Nephron progenitor cell (in vitro differentiated cells): Measurements from ENCODE around the gene C5orf63.

Source experiments
- DNase-seq: peaks from one replicate; pipeline ENCODE4 v3.0.0; 2021
- H3K27ac Mint-ChIP-seq: 2 replicates; pipeline ENCODE4 v1.8.0; 2021; ENCODE audit warnings: mild to moderate bottlenecking, moderate library complexity, mixed read lengths
- H3K27me3 Mint-ChIP-seq: 2 replicates; pipeline ENCODE4 v1.8.0; 2021; ENCODE audit warnings: mild to moderate bottlenecking, low read depth, mixed read lengths; ENCODE audit not compliant: poor library complexity
- H3K36me3 Mint-ChIP-seq: 2 replicates; pipeline ENCODE4 v1.8.0; 2021; ENCODE audit warnings: low read depth, mixed read lengths
- H3K4me1 Mint-ChIP-seq: 2 replicates; pipeline ENCODE4 v1.8.0; 2021; ENCODE audit warnings: mixed read lengths
- H3K4me3 Mint-ChIP-seq: 2 replicates; pipeline ENCODE4 v1.8.0; 2021; ENCODE audit warnings: mild to moderate bottlenecking, moderate library complexity, mixed read lengths
- H3K9me3 Mint-ChIP-seq: 2 replicates; pipeline ENCODE4 v1.8.0; 2021; ENCODE audit warnings: mild to moderate bottlenecking, moderate library complexity, mixed read lengths
- TF ChIP-seq, protein P1 (sequence below): fragments of 200-600 bp; sonication (generic); IDR thresholded peaks from 2 replicates; pipeline ENCODE4 v1.5.0; 2021; ENCODE audit warnings: antibody characterized with exemption

C5orf63 gene

DNA sequence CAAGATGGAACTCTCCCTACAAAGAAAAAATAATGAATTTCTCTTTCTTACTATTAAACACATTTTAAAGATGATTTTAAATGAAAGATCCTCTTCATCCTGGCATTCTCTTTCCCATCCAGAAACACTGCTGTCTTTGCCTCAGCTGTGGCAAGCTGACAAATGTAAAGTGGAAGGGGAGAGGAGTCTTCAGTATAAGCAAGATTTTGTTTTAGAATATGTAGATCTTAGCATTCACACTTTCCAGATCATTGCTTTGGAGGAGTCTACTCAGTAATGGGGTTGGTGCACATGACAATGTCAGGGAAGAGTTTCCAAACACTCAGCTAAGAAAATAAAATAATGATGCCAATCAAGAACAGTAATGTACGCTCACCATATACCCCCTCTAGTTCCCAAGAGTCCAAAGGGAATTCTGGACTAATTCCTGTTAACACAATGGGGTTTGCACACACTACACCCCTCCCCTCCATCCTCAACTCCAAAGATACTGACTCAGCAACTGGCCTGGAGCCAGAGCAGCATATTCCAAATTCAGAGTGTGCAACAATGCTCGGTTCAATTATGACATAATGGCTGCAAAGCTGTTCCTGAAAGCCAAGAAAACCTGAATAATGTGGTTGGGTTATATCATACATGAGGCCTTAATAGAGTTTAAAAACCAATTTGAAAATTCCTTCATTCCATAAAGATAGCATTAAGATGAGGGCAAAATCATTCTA lies 4.6 kb downstream of the C5orf63 start:
- Mint-ChIP-seq H3K27me3 (no peaks in the 10 kb centered on the region), H3K4me1 (no peaks in the 10 kb centered on the region), H3K27ac (no peak overlapping the region), H3K9me3 (peaks cover 4% of the 10 kb centered on the region), H3K36me3 (no peaks in the 10 kb centered on the region), H3K4me3 (no peak overlapping the region)
- TF ChIP-seq, protein P1, sequence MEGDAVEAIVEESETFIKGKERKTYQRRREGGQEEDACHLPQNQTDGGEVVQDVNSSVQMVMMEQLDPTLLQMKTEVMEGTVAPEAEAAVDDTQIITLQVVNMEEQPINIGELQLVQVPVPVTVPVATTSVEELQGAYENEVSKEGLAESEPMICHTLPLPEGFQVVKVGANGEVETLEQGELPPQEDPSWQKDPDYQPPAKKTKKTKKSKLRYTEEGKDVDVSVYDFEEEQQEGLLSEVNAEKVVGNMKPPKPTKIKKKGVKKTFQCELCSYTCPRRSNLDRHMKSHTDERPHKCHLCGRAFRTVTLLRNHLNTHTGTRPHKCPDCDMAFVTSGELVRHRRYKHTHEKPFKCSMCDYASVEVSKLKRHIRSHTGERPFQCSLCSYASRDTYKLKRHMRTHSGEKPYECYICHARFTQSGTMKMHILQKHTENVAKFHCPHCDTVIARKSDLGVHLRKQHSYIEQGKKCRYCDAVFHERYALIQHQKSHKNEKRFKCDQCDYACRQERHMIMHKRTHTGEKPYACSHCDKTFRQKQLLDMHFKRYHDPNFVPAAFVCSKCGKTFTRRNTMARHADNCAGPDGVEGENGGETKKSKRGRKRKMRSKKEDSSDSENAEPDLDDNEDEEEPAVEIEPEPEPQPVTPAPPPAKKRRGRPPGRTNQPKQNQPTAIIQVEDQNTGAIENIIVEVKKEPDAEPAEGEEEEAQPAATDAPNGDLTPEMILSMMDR = no peak
- DNase-seq = no peak

DNA sequence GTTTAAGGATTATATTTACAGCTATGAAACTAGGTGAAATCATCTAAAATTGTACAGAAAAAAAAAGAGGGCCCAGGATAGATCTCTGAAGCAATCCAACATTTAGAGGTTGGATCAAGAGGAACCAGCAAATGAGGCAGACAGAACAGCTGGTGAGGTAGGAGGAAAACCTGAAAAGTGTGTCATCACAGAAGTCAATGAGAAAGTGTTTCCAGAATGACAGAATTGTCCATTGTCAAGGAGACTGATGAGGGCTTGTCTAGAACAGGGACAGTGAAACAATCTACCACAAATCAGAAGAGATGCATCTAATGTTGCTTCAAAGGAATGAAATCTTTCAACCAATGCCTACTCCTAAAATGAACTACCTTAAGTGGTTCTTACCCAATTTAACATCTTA lies 6.6 kb downstream of the C5orf63 start:
- no peak overlapping the region for H3K4me3 Mint-ChIP-seq
- H3K27me3 Mint-ChIP-seq = no peaks in the 10 kb centered on the region
- no peaks in the 10 kb centered on the region for H3K36me3 Mint-ChIP-seq

DNA sequence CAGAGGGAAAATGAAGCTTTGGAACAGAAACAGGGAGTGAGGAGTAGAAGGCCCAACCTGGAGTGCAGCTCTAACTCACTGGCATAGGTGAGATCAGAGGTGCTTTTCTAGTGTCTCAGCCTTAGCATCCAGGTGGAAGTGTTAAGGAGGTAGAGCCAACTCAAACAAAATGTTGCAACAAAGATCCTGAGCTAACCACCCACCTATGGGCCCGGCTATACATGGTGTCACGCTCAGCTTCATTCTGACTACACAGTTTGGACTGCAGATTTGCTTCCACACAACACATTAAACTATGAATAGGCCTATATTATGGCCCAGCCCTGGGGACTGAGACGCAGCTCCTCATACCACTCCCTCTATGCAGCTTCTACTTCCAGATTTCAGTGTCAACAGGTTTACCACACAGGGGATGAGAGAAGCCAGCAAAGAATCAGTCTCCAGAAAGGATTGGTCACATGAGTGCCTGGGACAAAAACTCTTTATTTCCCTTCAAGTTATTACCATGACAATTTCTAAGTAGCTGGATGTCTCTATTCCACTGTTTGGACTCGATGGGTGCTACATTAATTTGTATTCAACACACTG lies 9.0 kb downstream of the C5orf63 start:
- no peak overlapping the region for H3K4me3 Mint-ChIP-seq
- H3K9me3 Mint-ChIP-seq = no peaks in the 10 kb centered on the region
- H3K4me1 Mint-ChIP-seq = peaks cover 8% of the 10 kb centered on the region
- H3K27ac Mint-ChIP-seq = no peak overlapping the region
- H3K27me3 Mint-ChIP-seq = peaks cover 3% of the 10 kb centered on the region
- TF ChIP-seq, protein P1 = no peak
- no peaks in the 10 kb centered on the region for H3K36me3 Mint-ChIP-seq
- no peak for DNase-seq

More for the DNA sequence above, 6.6 kb downstream of the C5orf63 start:
- H3K9me3 Mint-ChIP-seq = no peaks in the 10 kb centered on the region
- no peak for DNase-seq
- TF ChIP-seq, protein P1 = no peak
- peaks cover 4% of the 10 kb centered on the region for H3K4me1 Mint-ChIP-seq
- H3K27ac Mint-ChIP-seq = no peak overlapping the region

DNA sequence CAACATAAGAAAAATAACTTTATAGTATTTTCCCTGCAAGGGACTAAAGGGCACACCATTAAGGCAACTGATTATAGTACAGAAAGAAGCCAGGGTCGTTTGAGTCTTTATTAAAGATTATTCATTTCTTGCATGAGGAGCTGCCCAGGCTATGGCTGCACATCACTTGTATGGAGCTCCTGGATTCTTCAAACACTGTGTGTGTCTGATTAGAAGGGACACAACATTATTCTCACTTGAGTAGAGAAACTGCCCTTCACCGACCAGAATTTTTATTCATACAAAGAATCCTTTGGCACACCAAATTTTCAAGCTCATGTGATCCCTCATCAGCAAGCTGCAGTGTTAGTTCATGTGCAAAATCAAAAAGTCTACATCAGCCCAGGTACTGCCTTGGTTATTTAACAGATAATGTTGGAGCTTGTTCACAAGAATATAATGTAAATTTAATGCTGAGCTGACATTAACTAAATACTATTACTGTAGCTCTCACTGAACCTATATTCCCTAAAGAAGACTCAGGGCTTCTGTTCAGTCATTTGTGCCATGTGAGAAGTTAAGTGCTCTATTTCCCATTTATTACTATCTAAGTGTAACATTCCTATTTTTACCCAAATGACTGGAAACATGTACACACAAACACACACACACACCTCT lies 9.9 kb downstream of the C5orf63 start:
- TF ChIP-seq, protein P1 = no peak
- no peak overlapping the region for H3K27ac Mint-ChIP-seq
- no peaks in the 10 kb centered on the region for H3K36me3 Mint-ChIP-seq
- H3K9me3 Mint-ChIP-seq = no peaks in the 10 kb centered on the region
- H3K27me3 Mint-ChIP-seq = peaks cover 3% of the 10 kb centered on the region
- peaks cover 8% of the 10 kb centered on the region for H3K4me1 Mint-ChIP-seq
- no peak overlapping the region for H3K4me3 Mint-ChIP-seq
- no peak for DNase-seq

DNA sequence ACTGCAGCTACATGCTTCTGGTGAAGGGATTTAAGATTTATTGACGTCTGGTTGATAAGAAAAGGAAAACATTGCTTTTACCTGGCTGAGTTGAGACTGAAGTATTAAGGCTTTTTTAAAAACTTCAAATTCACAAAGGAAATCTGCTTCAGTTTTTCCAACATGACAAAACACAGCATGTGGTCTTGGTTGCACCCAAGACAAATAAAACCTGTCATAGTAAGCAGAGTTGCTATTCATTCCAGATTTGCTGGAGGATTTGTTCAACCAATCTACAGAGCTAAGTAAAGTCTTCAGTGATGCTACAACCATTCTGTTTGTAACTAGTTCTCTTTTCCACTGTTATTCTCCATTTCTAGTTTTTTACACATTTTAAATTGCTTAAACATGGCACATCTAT lies 11.3 kb downstream of the C5orf63 start:
- Mint-ChIP-seq H3K9me3 (no peaks in the 10 kb centered on the region), H3K27ac (no peak overlapping the region), H3K4me1 (peaks cover 8% of the 10 kb centered on the region), H3K27me3 (peaks cover 3% of the 10 kb centered on the region), H3K36me3 (no peaks in the 10 kb centered on the region), H3K4me3 (no peak overlapping the region)
- no peak for DNase-seq
- TF ChIP-seq, protein P1 = no peak
